Left lung (tissue), 10 donors: ENCODE data around the gene USP6NL. TPM values are rescaled to one million over a fixed set of nuclear protein-coding genes. Genes with fewer than 3 reads are reported as not detected.

Experiments used
- ATAC-seq: fragments of 200-7000 bp; cut with Tn5 transposase; one replicate; pipeline ENCODE4 v1.9.1; 2020; ENCODE audit warnings: moderate library complexity
- DNase-seq, 4 donors: peaks; one replicate each; pipeline ENCODE4 v3.0.0-alpha.2; 2013 to 2020
- H3K27ac ChIP-seq, 2 donors: fragments of 200-600 bp; sonication (generic) in 1 of 2; one replicate each; pipeline versions ENCODE4 v1.5.0 to v1.8.0; 2020 to 2021
- H3K27me3 ChIP-seq, 2 donors: fragments of 200-600 bp; sonication (generic) in 1 of 2; one replicate each; pipeline versions ENCODE4 v1.5.0 to v1.8.0; 2020 to 2021
- H3K36me3 ChIP-seq, 2 donors: fragments of 200-600 bp; sonication (generic) in 1 of 2; one replicate each; pipeline versions ENCODE4 v1.5.0 to v1.8.0; 2020 to 2021
- H3K4me1 ChIP-seq, 2 donors: fragments of 200-600 bp; one replicate each; pipeline ENCODE4 v1.8.0; 2021
- H3K4me3 ChIP-seq, 2 donors: fragments of 200-600 bp; sonication (generic) in 1 of 2; one replicate each; pipeline versions ENCODE4 v1.5.0 to v1.8.0; 2020 to 2021; ENCODE audit warnings: mild to moderate bottlenecking in 1 of 2
- H3K9me3 ChIP-seq, 2 donors: fragments of 200-600 bp; sonication (generic) in 1 of 2; one replicate each; pipeline versions ENCODE4 v1.5.0 to v1.8.0; 2020 to 2021
- intact Hi-C, 2 donors: fragments of 100-400 bp; cut with DNase I; formaldehyde crosslinking; loops; one replicate each; pipeline versions ENCODE4 v1.11.2 to v1.14.2; 2022
- polyA plus RNA-seq, 6 donors: library from polyadenylated mRNA; unstranded; fragments of 120-200 nt; gene quantifications; one replicate each; pipeline ENCODE4 v1.2.1, GENCODE V29; 2013; ENCODE audit not compliant: insufficient read length in 6 of 6
- total RNA-seq, 2 donors: library from RNA; stranded (reverse); fragmentation: NEBNext Ultra II Directional; extraction: Animal tissue kit (Norgen Biotek cat#: 25700); gene quantifications; one replicate each; pipeline ENCODE4 v1.2.1, GENCODE V29; 2021
- TF ChIP-seq, protein P1 (sequence below), 2 donors: fragments of 200-600 bp; sonication (generic) in 1 of 2; IDR thresholded peaks; one replicate each; pipeline versions ENCODE4 v1.5.0 to v1.8.0; 2021; ENCODE audit warnings: antibody characterized with exemption in 2 of 2
- donor health status: DM: no; HTN: yes; CAD: no.
- donor health status: DM: no; HTN: no; CAD: no.

USP6NL gene
- total and polyA plus RNA-seq, 8 donors: 16.0 to 25.6 (median 24.0) TPM

- Histone ChIP-seq H3K4me3 (no peak overlapping the region), H3K27ac (no peak overlapping the region), H3K36me3 (no peaks in the 10 kb centered on the region), H3K4me1 (peaks cover 0 to 2% of the 10 kb centered on the region in 2 donors), H3K27me3 (no peaks in the 10 kb centered on the region), H3K9me3 (no peaks in the 10 kb centered on the region)
- intact Hi-C loops: no loop called here
- ATAC-seq (peak; percentile 88), DNase-seq (no peak)
- TF ChIP-seq, protein P1, sequence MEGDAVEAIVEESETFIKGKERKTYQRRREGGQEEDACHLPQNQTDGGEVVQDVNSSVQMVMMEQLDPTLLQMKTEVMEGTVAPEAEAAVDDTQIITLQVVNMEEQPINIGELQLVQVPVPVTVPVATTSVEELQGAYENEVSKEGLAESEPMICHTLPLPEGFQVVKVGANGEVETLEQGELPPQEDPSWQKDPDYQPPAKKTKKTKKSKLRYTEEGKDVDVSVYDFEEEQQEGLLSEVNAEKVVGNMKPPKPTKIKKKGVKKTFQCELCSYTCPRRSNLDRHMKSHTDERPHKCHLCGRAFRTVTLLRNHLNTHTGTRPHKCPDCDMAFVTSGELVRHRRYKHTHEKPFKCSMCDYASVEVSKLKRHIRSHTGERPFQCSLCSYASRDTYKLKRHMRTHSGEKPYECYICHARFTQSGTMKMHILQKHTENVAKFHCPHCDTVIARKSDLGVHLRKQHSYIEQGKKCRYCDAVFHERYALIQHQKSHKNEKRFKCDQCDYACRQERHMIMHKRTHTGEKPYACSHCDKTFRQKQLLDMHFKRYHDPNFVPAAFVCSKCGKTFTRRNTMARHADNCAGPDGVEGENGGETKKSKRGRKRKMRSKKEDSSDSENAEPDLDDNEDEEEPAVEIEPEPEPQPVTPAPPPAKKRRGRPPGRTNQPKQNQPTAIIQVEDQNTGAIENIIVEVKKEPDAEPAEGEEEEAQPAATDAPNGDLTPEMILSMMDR (IDR thresholded peaks at IDR 0.05): no peak
Measured at GRCh38 chr10:11639849-11640764, 28.7 kb upstream of the USP6NL start.

- no peak for ATAC-seq
- TF ChIP-seq, protein P1 (IDR thresholded peaks at IDR 0.05): no peak
- Histone ChIP-seq H3K27me3 (no peaks in the 10 kb centered on the region), H3K4me1 (peaks cover 0 to 2% of the 10 kb centered on the region in 2 donors), H3K4me3 (no peak overlapping the region), H3K9me3 (no peaks in the 10 kb centered on the region), H3K36me3 (no peaks in the 10 kb centered on the region), H3K27ac (no peak overlapping the region)
- DNase-seq: no peak
- intact Hi-C loops: no loop called here
Measured at GRCh38 chr10:11639362-11639761, 27.9 kb upstream of the USP6NL start.

DNA sequence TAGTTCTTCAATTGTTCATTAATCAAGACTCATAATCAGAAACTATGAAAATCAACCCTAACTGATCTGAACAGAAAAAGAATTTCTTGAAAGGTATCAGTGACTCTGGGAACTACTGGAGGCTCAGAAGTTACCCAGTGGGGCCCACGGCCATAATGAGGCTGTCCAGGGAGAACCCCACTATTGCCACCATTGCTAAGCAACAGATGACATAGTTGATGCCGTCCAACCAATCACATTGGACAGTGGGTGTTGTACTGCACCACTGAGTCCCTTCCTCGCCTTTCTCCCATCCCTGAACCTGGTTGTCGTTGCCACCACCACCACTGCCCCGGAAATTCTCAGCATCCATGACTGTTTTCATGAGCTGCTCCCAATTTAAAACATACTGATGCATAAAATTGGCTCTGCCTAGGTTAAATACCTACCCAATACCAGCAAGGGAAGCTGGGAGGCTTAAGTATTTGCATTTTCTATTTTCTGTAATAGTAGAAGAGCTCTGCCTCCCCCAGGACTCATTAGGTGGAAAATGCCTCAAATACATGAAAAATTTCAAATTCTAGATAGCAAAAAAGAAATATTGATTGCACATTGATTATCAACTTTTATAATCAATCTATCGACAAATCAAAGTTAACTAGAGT is 26.7 kb upstream of the USP6NL start:
- DNase-seq: no peak
- no peak for ATAC-seq
- H3K27ac ChIP-seq: no peak overlapping the region
- H3K27me3 ChIP-seq: no peaks in the 10 kb centered on the region
- H3K4me3 ChIP-seq: no peak overlapping the region
- peaks cover 0 to 2% of the 10 kb centered on the region in 2 donors for H3K4me1 ChIP-seq
- intact Hi-C loops: no loop called here
- TF ChIP-seq, protein P1 (IDR thresholded peaks at IDR 0.05): no peak
- H3K9me3 ChIP-seq: no peaks in the 10 kb centered on the region
- no peaks in the 10 kb centered on the region for H3K36me3 ChIP-seq

DNA sequence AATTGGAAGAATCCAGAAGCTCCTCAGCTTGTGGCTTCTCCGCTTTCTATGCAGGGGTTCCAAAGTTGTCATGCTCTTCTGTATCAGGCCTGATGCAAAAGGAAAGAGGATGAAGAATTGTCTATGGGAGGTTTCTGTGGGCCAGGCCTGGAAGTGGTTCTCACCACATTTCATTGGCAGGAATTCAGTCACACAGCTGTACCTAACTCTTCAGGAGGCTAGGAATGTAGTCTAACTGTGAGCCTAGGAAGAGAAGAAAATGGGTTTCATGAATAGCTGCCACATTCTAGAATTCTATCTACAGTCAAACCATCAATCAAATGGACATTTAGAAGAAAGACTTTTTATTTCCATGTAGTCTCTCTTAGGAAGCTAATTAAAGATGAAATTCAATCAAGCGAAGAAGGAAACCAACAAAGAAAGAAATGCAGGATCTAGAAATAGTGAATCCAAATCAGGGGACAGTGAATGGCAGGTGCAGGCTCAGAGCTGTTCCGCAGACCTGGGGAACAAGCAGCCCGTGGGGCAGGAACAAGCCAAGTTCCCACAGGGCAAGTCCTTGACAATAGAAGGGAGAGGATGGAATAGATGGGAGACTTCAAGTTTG is 25.4 kb upstream of the USP6NL start:
- Histone ChIP-seq H3K27ac (no peak overlapping the region), H3K4me1 (peaks cover 0 to 2% of the 10 kb centered on the region in 2 donors), H3K4me3 (no peak overlapping the region), H3K27me3 (no peaks in the 10 kb centered on the region), H3K36me3 (no peaks in the 10 kb centered on the region), H3K9me3 (no peaks in the 10 kb centered on the region)
- TF ChIP-seq, protein P1 (IDR thresholded peaks at IDR 0.05): no peak
- intact Hi-C loops: no loop called here
- DNase-seq: no peak
- no peak for ATAC-seq
